Liver (tissue), 9 donors: ENCODE measurements around the gene GAS7. TPM values are rescaled to one million over a fixed set of nuclear protein-coding genes. Genes with fewer than 3 reads are reported as not detected.

Experiments
- DNase-seq: peaks from one replicate; pipeline ENCODE4 v3.0.0-alpha.2; 2017; ENCODE audit warnings: low spot score
- H3K27ac ChIP-seq, 2 donors: one replicate each; pipeline ENCODE4 v1.7.0; 2013; ENCODE audit warnings: inconsistent platforms in 2 of 2, low read length in 2 of 2, control low read depth in 1 of 2, low read depth in 1 of 2, mild to moderate bottlenecking in 1 of 2
- H3K27me3 ChIP-seq, 4 donors: one replicate each; pipeline versions ENCODE4 v1.6.1 to v1.7.0; 2013; ENCODE audit warnings: low read length in 3 of 4, inconsistent platforms in 1 of 4, mild to moderate bottlenecking in 1 of 4, moderate library complexity in 1 of 4; ENCODE audit not compliant: control insufficient read depth in 4 of 4, insufficient read depth in 4 of 4
- H3K36me3 ChIP-seq, 4 donors: one replicate each; pipeline versions ENCODE4 v1.6.1 to v1.7.0; 2013; ENCODE audit warnings: low read length in 3 of 4, mild to moderate bottlenecking in 3 of 4, low read depth in 1 of 4, moderate library complexity in 1 of 4; ENCODE audit not compliant: control insufficient read depth in 4 of 4, insufficient read depth in 3 of 4
- H3K4me1 ChIP-seq, 4 donors: one replicate each; pipeline versions ENCODE4 v1.6.1 to v1.7.0; 2013; ENCODE audit warnings: low read length in 3 of 4, mild to moderate bottlenecking in 3 of 4, moderate library complexity in 1 of 4; ENCODE audit not compliant: control insufficient read depth in 4 of 4, insufficient read depth in 4 of 4
- H3K4me3 ChIP-seq, 3 donors: one replicate each; pipeline versions ENCODE4 v1.6.1 to v1.7.0; 2013; ENCODE audit warnings: low read length in 3 of 3, control low read depth in 1 of 3, low read depth in 1 of 3, mild to moderate bottlenecking in 1 of 3
- H3K9ac ChIP-seq, 2 donors: one replicate each; pipeline ENCODE4 v1.7.0; 2013; ENCODE audit warnings: low read length in 2 of 2, mild to moderate bottlenecking in 2 of 2, moderate library complexity in 2 of 2, control low read depth in 1 of 2, low read depth in 1 of 2
- H3K9me3 ChIP-seq, 4 donors: one replicate each; pipeline versions ENCODE4 v1.6.1 to v1.7.0; 2013; ENCODE audit warnings: low read length in 3 of 4; ENCODE audit not compliant: control insufficient read depth in 4 of 4
- CTCF ChIP-seq: fragments of 150-350 bp; IDR thresholded peaks from 2 replicates; pipeline ENCODE4 v1.5.1; 2017; ENCODE audit warnings: improper control_type of control experiment, low read depth, low read length; ENCODE audit not compliant: missing input control
- EGR1 ChIP-seq, 2 donors: IDR thresholded peaks; 2 replicates each; pipeline ENCODE4 v1.6.1; 2016 to 2018; ENCODE audit warnings: antibody characterized with exemption in 2 of 2, low read depth in 2 of 2
- FOXA1 ChIP-seq: IDR thresholded peaks from 2 replicates; pipeline ENCODE4 v1.6.1; 2016; ENCODE audit warnings: antibody characterized with exemption
- FOXA2 ChIP-seq: IDR thresholded peaks from 2 replicates; pipeline ENCODE4 v1.6.1; 2016; ENCODE audit warnings: antibody characterized with exemption
- GABPA ChIP-seq, 2 donors: IDR thresholded peaks in 1 of 2; conservative IDR thresholded peaks in 1 of 2; 2 replicates each; pipeline ENCODE4 v1.6.1; 2016; ENCODE audit warnings: antibody characterized with exemption in 2 of 2, mild to moderate bottlenecking in 1 of 2, moderate library complexity in 1 of 2
- HNF4A ChIP-seq, 2 donors: conservative IDR thresholded peaks; 2 replicates each; pipeline ENCODE4 v1.6.1; 2016; ENCODE audit warnings: antibody characterized with exemption in 2 of 2, mild to moderate bottlenecking in 2 of 2
- HNF4G ChIP-seq: IDR thresholded peaks from 2 replicates; pipeline ENCODE4 v1.6.1; 2016; ENCODE audit warnings: antibody characterized with exemption
- JUND ChIP-seq, 2 donors: IDR thresholded peaks; 2 replicates each; pipeline ENCODE4 v1.6.1; 2016; ENCODE audit warnings: antibody characterized with exemption in 2 of 2
- NR2F2 ChIP-seq: IDR thresholded peaks from 2 replicates; pipeline ENCODE4 v1.6.1; 2016; ENCODE audit warnings: antibody characterized with exemption
- RAD21 ChIP-seq, 2 donors: IDR thresholded peaks; 2 replicates each; pipeline ENCODE4 v1.6.1; 2016; ENCODE audit warnings: antibody characterized with exemption in 2 of 2, mild to moderate bottlenecking in 2 of 2
- RXRA ChIP-seq, 2 donors: IDR thresholded peaks; 2 replicates each; pipeline ENCODE4 v1.6.1; 2017 to 2018; ENCODE audit warnings: antibody characterized with exemption in 2 of 2, mild to moderate bottlenecking in 1 of 2
- SP1 ChIP-seq: IDR thresholded peaks from 2 replicates; pipeline ENCODE4 v1.6.1; 2018; ENCODE audit warnings: antibody characterized with exemption, mild to moderate bottlenecking
- TAF1 ChIP-seq: conservative IDR thresholded peaks from 2 replicates; pipeline ENCODE4 v1.6.1; 2016; ENCODE audit warnings: antibody characterized with exemption, mild to moderate bottlenecking
- YY1 ChIP-seq: IDR thresholded peaks from 2 replicates; pipeline ENCODE4 v1.6.1; 2016; ENCODE audit warnings: antibody characterized with exemption, mild to moderate bottlenecking
- WGBS: extraction: QIAGEN DNeasy Blood & Tissue Kit; methylation state at CpG from one replicate; pipeline ENCODE4 v1.1.7; 2013; 5-methylcytosine and 5-hydroxymethylcytosine counted together
- polyA plus RNA-seq, 2 donors: library from polyadenylated mRNA; stranded (reverse) in 1 of 2; unstranded in 1 of 2; fragments of 200-250 nt in 1 of 2; fragments of >200 nt in 1 of 2; fragmentation: Nextera tagmentation in 1 of 2; extraction: Ambion mirVana in 1 of 2; gene quantifications; one replicate each; pipeline versions ENCODE4 v1.2.1 to v1.2.3, GENCODE V29; 2013 to 2015
- total RNA-seq, 2 donors: library from RNA; depleted of rRNA; stranded (reverse); fragments of >200 nt; gene quantifications; one replicate each; pipeline ENCODE4 v1.2.3, GENCODE V29; 2014
- TF ChIP-seq, protein P1 (sequence below): IDR thresholded peaks from 2 replicates; pipeline ENCODE4 v1.6.1; 2016; ENCODE audit warnings: antibody characterized with exemption
- TF ChIP-seq, protein P2 (sequence below): IDR thresholded peaks from 2 replicates; pipeline ENCODE4 v1.6.1; 2016; ENCODE audit warnings: antibody characterized with exemption
- TF ChIP-seq, protein P3 (sequence below): IDR thresholded peaks from 2 replicates; pipeline ENCODE4 v1.6.1; 2016; ENCODE audit warnings: antibody characterized with exemption, mild to moderate bottlenecking
- TF ChIP-seq, protein P4 (sequence below): IDR thresholded peaks from 2 replicates; pipeline ENCODE4 v1.6.1; 2016; ENCODE audit warnings: antibody characterized with exemption
- donor health status: healthy.
- donor health status: healthy.
- donor health status: healthy.
- donor health status: healthy.
- donor health status: healthy.

Gene GAS7
- total and polyA plus RNA-seq, 4 donors, result 0.79 to 6.1 (median 2.5) TPM

DNA sequence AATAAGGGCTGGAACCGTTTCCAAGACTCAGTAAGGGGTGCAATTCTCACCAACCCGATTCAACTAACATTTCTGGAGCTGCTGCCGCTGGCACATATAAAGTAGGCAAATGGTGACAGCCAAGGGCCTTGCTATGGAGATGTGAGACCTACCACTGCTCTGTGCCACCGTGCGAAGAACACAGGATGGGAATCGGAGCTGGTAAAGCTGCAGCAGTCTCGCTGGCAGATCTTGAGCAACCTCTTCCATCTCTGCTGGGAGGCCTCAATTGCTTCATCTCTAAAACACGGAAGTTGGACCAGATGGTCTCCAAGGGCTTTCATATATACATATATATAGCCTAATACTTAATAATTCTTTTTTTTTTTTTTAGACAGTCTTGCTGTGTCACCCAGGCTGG is 164.4 kb downstream of the GAS7 start:
- no peak for DNase-seq
- no peaks in the 10 kb centered on the region for H3K36me3 ChIP-seq
- H3K4me3 ChIP-seq, result no peak overlapping the region
- no peak overlapping the region for H3K9ac ChIP-seq
- TF ChIP-seq SP1 (no peak), HNF4G (no peak), HNF4A (conservative IDR thresholded peaks at IDR 0.05) (no peak), TAF1 (no peak)
- TF ChIP-seq, protein P1, sequence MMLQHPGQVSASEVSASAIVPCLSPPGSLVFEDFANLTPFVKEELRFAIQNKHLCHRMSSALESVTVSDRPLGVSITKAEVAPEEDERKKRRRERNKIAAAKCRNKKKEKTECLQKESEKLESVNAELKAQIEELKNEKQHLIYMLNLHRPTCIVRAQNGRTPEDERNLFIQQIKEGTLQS, result no peak
- H3K4me1 ChIP-seq, result no peaks in the 10 kb centered on the region
- H3K9me3 ChIP-seq, result peaks cover 0 to 2% (median 0%) of the 10 kb centered on the region in 4 donors
- no peak overlapping the region for H3K27ac ChIP-seq
- peaks cover 0 to 2% (median 0%) of the 10 kb centered on the region in 4 donors for H3K27me3 ChIP-seq
- WGBS, result 74% methylated on average over 8 of the region's 8 CpGs

DNA sequence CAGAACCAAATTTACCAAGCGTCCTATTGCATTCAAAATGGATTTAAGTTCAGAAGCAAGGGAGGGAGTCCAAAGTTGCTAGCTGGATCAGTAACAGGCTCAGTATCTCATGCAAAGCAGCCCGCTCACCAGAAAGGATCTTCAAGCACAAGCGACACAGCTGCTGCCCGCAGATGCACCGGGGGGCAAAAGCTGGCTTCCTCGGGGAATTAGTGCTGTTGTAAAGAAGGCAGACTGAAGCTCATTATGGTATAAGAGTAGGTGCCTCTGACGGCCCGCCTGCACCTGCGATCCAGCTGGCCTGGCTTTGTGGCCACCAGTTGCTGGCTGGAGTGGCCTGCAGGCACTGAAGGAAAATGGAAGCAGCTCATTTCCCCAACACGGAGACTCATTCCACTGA is 165.0 kb downstream of the GAS7 start:
- no peak for DNase-seq
- Histone ChIP-seq H3K27ac (no peak overlapping the region), H3K36me3 (no peaks in the 10 kb centered on the region), H3K4me1 (no peaks in the 10 kb centered on the region), H3K9me3 (no peaks in the 10 kb centered on the region), H3K9ac (no peak overlapping the region), H3K4me3 (no peak overlapping the region), H3K27me3 (no peaks in the 10 kb centered on the region)
- 81% methylated on average over 10 of the region's 10 CpGs for WGBS
- TF ChIP-seq SP1 (no peak), FOXA1 (no peak), FOXA2 (no peak), NR2F2 (no peak), RXRA (IDR thresholded peaks at IDR 0.05) (no peak), HNF4G (no peak), RAD21 (IDR thresholded peaks at IDR 0.05) (no peak), GABPA (IDR thresholded peaks at IDR 0.05 in 1 of 2, conservative IDR thresholded peaks at IDR 0.05 in 1 of 2) (no peak), TAF1 (no peak), HNF4A (conservative IDR thresholded peaks at IDR 0.05) (no peak)
- TF ChIP-seq, protein P2, sequence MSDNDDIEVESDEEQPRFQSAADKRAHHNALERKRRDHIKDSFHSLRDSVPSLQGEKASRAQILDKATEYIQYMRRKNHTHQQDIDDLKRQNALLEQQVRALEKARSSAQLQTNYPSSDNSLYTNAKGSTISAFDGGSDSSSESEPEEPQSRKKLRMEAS, result no peak
- TF ChIP-seq, protein P3, sequence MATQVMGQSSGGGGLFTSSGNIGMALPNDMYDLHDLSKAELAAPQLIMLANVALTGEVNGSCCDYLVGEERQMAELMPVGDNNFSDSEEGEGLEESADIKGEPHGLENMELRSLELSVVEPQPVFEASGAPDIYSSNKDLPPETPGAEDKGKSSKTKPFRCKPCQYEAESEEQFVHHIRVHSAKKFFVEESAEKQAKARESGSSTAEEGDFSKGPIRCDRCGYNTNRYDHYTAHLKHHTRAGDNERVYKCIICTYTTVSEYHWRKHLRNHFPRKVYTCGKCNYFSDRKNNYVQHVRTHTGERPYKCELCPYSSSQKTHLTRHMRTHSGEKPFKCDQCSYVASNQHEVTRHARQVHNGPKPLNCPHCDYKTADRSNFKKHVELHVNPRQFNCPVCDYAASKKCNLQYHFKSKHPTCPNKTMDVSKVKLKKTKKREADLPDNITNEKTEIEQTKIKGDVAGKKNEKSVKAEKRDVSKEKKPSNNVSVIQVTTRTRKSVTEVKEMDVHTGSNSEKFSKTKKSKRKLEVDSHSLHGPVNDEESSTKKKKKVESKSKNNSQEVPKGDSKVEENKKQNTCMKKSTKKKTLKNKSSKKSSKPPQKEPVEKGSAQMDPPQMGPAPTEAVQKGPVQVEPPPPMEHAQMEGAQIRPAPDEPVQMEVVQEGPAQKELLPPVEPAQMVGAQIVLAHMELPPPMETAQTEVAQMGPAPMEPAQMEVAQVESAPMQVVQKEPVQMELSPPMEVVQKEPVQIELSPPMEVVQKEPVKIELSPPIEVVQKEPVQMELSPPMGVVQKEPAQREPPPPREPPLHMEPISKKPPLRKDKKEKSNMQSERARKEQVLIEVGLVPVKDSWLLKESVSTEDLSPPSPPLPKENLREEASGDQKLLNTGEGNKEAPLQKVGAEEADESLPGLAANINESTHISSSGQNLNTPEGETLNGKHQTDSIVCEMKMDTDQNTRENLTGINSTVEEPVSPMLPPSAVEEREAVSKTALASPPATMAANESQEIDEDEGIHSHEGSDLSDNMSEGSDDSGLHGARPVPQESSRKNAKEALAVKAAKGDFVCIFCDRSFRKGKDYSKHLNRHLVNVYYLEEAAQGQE, result no peak

DNA sequence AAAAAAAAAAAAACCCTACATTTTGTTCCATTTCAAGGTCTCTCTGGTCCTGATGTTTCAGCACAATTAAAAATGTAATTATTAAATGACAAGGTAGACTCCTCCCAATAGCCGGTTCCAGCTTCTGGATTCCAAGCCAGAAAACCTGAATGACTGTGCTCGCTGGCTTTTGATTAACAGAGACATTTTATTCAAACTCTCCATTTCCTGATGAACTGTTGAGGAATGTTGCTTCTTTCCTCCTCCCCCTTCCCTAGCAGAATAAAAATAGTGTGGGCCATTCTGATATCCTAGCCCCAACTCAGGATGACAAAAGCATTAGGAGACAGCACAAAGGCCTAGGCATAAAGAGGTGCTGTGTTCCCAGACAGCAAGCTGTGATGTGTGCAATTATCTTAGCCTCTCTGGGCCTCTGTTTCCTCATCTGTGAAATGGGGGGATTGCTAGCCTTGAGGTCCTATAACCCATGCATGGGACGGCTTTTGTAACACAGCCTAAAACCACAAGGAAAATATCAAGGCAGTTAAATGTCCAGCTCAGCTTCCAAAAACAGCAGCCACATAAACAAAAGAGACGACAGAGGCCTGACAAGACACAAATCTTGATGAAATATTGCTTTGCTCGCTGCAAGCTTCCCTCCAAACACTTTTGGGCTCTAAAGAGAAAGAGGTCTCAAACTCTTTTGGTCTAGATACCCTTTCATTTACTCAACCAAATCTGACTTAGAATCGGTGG is 166.1 kb downstream of the GAS7 start:
- no peaks in the 10 kb centered on the region for H3K4me1 ChIP-seq
- H3K27ac ChIP-seq, result no peak overlapping the region
- no peaks in the 10 kb centered on the region for H3K36me3 ChIP-seq
- TF ChIP-seq NR2F2 (no peak), SP1 (no peak), EGR1 (IDR thresholded peaks at IDR 0.05; ENCODE audit: low read depth in 2 of 2) (no peak), HNF4A (conservative IDR thresholded peaks at IDR 0.05) (no peak), FOXA1 (no peak), TAF1 (no peak), FOXA2 (no peak), RAD21 (IDR thresholded peaks at IDR 0.05) (no peak), YY1 (no peak), RXRA (IDR thresholded peaks at IDR 0.05) (no peak), CTCF (no peak), JUND (IDR thresholded peaks at IDR 0.05) (no peak)
- TF ChIP-seq, protein P4, sequence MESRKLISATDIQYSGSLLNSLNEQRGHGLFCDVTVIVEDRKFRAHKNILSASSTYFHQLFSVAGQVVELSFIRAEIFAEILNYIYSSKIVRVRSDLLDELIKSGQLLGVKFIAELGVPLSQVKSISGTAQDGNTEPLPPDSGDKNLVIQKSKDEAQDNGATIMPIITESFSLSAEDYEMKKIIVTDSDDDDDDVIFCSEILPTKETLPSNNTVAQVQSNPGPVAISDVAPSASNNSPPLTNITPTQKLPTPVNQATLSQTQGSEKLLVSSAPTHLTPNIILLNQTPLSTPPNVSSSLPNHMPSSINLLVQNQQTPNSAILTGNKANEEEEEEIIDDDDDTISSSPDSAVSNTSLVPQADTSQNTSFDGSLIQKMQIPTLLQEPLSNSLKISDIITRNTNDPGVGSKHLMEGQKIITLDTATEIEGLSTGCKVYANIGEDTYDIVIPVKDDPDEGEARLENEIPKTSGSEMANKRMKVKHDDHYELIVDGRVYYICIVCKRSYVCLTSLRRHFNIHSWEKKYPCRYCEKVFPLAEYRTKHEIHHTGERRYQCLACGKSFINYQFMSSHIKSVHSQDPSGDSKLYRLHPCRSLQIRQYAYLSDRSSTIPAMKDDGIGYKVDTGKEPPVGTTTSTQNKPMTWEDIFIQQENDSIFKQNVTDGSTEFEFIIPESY, result no peak
- TF ChIP-seq, protein P2, result no peak
- TF ChIP-seq, protein P1, result no peak

More for the DNA sequence above, 166.1 kb downstream of the GAS7 start:
- WGBS, result 74% methylated on average over 6 of the region's 6 CpGs
- Histone ChIP-seq H3K9ac (no peak overlapping the region), H3K4me3 (no peak overlapping the region), H3K9me3 (no peaks in the 10 kb centered on the region), H3K27me3 (peaks cover 0 to 3% (median 0%) of the 10 kb centered on the region in 4 donors)
- DNase-seq, result no peak
